GM21390 (cell line): ENCODE results near the gene IL17B.
A peak's percentile ranks its signal among the peaks of the same experiment; 100 is the strongest.

ENCODE experiments used
- ATAC-seq: cut with Tn5 transposase; IDR thresholded peaks from one replicate; pipeline ENCODE4 v1.9.1; 2021; ENCODE audit not compliant: unreplicated experiment

IL17B gene

DNA sequence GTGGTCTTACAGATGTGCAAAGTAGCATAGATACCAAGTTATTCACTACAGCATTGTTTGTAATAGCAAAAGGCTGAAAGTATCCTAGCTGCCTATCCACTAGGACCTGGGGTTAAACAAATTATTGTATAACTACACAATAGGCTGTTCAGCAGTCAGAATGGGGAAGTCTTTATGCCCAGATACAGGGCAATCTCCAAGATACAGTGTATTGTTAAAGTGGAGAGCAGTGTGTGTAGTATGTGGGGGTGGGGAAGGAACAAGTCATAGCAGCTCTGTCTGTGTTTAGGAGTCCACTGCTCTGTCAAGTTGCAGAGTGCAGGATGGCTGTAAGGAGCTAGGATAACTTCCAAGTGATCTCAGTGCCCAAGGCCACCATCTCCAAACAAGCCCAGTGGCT is 15.7 kb downstream of the IL17B start:
- no peak for ATAC-seq

DNA sequence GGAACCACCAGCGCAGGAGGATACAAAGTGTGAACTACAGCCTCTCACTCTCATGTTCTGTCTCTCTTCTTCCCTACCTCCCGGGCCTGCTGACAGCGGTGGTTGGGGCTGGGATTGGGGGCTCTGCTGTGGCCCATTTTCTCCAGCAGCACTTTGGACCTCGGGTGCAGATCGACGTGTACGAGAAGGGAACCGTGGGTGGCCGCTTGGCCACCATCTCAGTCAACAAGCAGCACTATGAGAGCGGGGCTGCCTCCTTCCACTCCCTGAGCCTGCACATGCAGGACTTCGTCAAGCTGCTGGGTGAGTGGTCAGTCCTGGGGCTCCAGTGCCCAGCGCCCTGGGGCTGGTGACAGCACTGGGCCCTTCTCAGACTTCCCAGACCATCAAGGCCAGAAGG is 16.6 kb downstream of the IL17B start:
- ATAC-seq = no peak

DNA sequence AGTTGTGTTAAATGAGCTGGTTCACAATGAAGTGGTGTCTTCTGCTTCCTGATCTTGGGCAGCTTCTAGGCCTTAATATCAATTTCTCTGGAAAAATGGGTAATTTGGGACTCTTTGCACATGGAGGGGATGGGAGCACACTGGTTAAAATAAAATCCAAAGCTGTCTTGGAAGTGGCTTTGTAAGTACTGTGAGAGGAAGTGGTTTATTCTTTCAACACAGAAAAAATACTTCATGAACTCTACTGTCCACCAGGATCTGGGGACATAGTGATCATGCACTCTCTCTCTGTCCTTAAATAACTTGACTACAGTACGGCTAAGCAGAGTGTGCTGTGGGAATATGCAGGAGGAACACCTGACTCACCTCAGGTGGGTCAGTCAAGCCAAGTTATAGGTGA is 18.8 kb downstream of the IL17B start:
- no peak for ATAC-seq

DNA sequence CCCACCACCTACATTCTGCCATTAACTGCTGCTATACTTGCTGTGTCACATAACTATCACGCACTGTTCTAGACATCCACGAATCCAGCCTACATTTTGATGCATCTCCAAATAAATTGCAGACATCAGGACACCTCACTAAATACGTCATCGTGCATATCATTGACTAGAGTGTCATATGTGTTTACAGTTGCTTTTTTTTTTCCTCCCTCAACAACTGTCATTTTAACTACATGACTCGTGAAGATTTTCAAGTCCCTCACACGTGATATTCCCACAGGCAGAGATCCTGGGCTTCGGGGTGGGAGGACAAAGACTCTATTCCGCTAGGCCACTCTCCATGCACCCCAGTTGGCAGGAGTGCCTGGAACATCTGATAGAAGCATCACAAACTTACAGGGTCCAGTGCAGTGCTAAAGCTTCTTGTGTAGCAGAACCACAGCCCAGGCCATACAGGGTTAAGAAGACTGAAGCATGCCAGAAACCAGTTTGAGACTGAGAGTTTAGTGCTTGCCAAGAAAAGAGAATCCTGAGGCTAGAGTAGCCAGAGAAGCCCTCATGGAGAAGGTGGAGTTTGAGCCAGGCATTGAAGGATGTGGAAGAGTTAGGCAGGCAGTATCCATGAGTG is 20.1 kb downstream of the IL17B start:
- no peak for ATAC-seq

DNA sequence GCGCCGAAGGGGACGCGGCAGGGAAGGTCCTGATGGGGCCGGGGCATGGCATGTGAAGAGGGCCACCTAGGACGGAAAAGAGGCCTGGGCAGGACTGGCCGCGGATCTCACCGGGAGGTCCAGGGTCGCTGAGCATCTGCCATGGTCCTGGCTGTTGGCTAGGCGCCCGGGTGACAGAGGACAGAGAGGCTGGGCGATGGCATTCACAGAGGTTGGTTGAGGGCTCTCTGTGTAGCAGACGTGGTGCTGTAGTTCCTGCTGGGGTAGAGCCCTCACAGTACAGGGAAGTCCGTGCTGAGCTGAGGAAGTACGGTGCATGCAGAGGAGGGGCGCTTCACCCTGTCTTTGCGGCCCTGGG is 20.8 kb downstream of the IL17B start:
- ATAC-seq = peak; percentile 7

DNA sequence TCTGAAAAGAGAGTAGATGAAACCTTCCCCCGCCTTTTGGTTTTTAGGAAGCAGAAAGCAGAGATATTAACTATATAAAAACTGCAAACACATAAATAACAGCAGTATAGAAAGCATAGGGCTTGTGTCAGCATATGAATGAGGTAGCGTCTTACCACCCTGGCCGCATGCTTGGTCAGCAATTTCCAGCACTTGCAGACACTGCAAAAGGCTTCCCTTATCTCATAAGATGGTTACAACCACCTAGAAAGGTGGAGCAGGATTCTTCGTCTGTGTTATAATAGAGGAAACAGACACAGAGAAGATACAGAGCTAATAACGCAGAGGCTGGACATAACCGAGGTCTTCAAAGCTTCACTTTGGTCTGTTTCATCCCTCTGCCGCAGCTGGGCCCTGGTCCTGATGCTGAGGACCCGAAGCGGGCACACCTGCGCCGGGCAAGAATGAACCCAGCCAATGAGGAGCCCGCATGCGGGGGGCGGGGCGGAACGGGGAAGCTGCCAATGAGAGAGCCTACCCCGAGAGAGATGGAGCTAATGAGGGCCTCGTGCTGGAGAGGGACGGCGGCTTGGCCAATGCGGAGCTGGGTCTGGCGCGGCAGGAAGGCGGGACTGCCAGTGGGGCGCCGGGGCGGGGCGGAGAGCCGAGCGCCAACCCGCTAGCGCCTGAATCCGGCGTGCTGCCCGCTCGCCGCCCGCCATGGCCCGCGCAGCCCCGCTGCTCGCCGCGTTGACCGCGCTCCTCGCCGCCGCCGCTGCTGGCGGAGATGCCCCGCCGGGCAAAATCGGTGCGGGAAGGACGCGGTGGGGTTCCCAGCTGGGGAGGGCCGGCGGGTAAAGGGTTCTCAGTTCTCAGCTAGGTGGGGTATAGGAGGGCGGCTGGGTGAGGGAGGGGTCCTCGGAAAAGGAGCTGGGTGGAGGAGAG is 21.5 kb downstream of the IL17B start, which contains the start of gene PCYOX1L:
Gene PCYOX1L, plus strand, starts transcription at position 677 of the 924 bp plus-strand sequence. Its CDS starts 23 bp downstream, at position 700.
- peak; percentile 99 for ATAC-seq

DNA sequence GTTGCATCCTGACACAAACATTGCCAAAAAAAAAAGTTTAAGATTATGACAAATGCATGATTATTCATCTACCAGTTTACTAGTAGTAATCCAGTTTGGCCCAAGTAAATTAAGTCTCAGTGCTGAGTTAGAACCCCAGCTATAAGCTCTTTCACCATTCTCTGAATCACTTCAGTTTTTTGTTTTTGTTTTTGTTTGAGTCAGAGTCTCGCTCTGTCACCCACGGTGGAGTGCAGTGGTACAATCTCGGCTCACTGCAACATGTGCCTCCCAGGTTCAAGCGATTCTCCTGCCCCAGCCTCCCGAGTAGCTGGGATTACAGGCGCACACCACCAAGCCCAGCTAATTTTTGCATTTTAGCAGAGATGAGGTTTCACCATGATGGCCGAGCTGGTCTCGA is 22.7 kb downstream of the IL17B start:
- ATAC-seq = no peak

DNA sequence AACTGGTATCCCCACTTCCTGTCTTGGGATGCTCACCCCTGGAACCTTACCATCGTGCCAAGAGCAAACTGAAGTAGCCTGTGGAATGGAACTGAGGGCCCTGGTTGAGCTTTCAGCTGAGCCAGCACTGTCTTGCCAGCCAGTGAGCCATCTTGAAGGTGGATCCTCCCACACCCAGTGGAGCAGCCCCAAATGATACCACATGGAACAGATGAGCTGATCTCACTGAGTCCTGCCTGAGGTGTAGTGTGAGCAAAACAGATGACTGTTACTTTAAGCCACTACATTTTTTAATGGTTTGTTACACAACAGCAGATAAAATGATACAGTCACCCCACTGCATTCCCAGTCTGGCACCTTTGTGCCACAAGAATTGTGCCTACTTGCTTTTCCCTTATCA is 23.4 kb downstream of the IL17B start:
- no peak for ATAC-seq

DNA sequence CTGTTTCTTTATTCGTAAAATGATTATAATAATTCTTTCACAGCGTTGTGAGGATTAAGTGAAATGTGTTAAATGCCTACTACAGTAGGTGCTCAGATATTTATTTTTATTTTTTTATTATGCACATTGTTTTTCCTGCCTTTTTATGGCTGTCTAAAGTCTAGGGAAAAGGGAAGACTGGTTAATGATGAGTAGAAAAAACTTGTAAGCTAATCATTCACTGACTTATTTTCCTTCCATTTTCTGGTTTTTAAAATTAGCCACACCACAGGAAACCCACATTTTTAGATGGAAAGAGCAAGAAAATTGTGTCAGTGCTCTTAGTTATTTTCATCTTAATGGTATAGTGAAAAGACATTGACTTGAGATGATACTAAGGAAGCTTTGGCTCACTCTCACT is 25.2 kb downstream of the IL17B start:
- no peak for ATAC-seq

DNA sequence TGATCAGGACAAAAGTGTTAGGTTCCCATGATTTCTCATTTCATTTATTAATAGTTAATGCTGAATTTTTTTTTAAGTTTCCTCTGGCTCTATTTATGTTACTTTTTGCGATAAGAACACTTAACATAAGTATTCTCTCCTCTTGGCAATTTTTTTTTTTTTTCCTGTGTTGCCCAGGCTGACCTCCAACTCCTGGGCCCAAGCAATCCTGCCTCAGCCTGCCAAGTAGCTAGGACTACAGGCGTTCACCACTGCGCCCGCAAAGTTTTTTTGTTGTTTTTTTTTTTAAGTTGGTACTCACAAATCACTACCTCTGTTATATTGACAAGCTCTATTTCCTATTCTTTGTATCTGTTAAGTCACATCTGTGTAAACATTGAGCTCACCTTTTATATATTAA is 26.9 kb downstream of the IL17B start:
- no peak for ATAC-seq

DNA sequence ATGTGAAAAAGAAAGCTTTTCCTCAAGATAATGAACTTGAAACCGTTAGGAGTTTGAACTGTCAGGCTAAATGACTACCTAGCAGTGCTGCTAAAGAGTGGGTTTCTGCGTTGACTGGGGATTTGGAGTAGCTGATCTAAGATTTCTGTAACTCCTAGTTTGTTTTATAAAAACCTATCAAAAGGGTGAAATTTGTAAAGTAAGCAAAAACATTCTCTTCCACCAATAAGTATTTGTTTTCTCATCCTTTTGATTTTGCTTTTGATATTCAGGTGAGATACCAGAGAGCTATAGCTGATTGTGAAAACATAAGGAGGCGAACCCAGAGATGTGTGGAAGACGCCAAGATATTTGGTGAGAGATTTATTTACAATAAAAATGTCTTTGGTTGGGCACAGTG is 29.7 kb downstream of the IL17B start:
- no peak for ATAC-seq

DNA sequence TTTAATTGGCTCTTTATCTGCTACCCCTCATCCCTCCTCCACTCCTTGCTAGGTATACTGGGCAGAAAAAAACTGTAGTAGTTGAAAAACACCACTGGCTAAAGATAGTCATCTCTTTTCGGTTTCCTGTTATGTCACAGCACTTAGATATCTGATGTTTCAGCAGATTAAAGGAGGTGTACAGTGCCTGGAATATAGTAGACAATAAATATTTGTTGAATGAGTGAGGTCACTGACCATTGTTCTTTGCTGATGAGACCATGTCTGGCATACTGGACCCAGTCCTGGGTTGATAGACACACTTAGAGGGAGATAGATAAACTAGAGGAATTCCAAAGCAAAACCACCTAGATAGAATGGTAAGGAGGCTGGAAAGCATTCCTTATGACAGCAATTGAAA is 30.6 kb downstream of the IL17B start:
- ATAC-seq = no peak

DNA sequence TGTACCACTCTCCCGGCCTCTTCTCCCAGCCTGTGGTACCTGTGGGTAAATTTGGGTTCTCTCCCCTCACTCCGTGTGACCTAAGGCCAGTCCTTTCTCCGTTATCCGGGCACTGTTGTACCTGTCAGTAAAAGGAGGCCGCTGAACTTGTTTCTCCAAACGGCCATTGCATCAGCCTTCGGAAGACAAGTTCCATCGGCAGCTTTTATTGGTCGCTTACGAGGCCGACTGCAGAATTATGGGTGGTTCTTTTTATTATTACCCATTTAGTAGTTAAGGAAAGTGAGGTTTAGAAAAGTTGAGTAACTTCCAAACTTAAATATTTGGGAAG is 33.2 kb downstream of the IL17B start:
- no peak for ATAC-seq

DNA sequence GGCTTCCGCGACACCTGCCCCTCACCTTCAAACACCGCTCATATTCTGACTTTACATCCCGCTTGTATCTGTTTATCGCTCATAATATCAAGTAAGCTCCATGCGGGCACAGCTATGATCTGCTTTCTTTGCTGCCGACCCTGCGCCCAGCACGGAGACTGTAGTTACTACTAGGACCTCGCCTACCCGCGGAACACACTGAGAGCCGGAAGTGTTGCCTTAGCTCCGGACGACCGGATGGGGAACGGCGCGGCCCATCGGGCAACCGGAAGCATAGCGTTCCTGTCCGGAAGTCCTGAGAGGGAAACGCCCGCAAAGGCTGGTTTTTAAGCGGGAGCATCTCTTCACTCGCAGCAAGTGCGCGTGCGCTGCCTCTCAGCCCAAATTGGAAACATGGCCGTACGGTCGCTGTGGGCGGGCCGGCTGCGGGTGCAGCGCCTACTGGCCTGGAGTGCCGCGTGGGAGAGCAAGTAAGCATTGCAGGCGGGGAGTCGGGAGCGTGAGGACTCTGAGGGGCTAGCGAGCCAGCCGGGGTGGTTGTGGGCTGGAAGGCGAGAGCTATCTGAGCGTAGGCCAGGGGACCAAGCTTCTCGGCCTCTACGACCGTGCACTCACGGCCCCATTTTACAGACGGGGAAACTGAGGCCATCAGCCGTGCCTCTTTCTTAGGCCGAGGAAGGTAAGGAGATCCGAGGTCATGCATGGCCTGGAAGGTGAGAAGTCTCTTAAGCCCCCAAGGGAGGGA is 33.8 kb downstream of the IL17B start, which contains the start of gene GRPEL2:
Gene GRPEL2, plus strand, starts transcription at position 353 of the 745 bp plus-strand sequence. Its CDS starts 41 bp downstream, at position 394.
- ATAC-seq = peak; percentile 96

DNA sequence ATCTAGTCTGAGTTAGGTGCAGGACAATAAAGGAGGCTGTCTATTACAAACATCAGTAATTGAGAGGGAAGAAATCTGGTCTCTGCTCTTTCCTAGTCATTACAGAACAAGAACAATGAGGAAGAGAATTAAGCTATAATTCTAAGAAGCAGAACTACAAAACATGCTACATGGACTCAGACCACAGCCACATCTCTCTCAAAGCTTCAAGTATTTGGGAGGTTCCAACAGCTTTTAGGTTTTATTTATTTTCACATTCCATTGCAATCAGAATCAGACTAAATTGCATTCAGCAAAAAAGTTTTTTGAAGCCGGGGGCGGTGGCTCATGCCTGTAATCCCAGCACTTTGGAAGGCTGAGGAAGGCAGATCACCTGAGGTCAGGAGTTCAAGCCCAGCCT is 34.9 kb downstream of the IL17B start:
- ATAC-seq = no peak

DNA sequence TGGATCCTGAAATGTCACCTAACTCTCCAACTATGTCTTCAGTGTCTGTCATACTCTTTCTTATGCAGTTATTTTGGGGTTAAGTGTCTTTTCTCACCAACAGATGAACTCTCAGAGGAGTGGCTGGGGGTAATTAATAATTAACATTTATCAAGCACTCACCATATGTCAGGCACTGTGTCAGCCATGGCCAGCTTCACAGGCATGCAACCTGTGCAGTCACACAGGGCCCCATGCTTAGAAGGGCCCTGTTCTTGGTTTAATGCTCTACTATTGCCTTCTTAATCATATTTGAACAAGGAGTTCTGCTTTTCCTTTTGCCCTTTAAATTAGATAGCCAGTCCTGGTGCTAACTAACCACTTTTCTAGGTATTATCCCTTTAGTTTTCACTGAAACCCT is 37.2 kb downstream of the IL17B start:
- no peak for ATAC-seq

DNA sequence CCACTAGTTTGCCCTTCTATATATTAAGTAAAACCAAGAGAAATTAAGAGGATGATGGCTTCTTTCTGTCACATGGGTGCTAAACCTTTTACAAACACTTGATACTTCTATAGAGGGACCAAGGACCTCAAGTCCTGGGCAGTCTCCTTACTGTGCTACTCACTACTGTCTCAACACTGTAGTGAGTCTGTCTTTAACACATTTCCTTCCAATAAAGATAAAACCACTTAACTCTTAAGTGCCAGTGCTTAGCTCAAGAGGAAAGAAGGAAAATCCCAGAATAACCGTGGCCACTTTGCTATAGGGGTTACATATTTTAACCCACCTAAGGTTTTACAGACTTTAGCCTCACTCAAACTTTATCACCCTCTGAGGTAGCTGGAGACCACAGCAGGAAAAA is 38.2 kb downstream of the IL17B start:
- no peak for ATAC-seq

DNA sequence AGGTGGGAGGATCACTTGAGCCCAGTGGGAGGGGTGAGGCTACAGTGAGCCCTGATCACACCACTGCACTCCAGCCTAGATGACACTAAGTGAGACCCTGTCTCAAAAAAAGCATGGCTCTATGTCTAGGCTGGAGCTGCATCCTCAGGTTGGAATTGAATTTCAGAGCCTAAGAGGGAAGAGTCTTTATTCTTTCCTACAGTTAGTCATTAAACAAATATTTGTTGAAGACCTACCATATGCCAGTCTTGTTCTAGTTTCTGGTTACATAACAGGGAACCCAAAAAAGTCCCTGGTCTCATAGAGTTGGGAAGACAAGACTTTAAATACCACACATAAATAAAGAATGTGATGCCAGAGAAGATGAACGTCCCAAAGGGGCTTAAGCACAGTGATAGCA is 40.7 kb downstream of the IL17B start:
- ATAC-seq = no peak

DNA sequence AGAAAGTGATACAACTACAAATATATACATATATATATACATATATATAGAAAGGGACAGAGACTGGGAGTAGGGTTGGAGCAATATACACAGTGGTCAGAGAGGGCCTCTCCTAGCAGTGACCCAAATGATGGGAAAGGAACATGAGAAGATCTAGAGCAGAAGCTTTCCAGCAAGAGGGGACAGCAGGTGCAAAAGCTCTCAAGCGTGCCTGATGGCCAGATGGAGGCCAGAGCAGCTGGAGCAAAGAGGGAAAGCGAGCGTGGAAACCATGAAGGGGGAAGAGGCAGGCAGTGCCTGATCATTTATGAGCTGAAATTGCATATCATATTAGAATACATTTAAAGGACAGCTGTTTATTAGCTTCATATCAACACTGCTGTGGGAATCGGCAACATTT is 41.4 kb downstream of the IL17B start:
- no peak for ATAC-seq

DNA sequence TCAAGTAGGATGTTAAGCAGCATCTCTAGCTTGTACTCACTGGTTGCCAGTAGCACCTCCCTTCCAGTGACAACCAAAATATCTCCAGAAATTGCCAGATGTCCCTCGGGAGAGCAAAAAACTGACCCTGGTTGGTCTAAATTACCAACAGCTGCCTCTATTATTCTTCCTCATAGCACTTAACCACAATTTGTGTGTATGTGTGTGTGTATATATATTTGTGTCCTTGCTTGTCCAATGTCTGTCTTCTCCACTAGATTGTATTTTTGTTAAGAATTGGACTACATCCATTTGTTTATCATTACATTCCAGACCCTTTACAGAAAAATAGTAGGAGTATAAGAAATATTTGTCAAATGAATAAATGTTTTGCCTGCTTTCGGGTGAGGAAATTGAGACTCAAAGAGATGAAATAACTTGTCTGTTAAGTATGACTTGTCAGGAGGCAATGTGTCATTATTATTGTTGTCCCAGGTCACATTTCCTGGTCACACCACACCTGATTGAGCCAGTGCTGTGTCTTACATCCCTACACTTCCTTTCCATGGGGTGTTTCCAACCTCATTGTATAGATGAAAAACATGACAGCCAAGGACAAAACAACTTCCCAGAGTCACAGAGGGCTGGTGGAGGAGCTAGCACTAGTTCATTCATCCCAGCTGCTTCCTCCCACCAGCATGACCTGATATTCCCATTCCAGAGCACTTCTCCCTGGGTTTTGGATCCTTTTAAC is 45.2 kb downstream of the IL17B start:
- ATAC-seq = no peak

DNA sequence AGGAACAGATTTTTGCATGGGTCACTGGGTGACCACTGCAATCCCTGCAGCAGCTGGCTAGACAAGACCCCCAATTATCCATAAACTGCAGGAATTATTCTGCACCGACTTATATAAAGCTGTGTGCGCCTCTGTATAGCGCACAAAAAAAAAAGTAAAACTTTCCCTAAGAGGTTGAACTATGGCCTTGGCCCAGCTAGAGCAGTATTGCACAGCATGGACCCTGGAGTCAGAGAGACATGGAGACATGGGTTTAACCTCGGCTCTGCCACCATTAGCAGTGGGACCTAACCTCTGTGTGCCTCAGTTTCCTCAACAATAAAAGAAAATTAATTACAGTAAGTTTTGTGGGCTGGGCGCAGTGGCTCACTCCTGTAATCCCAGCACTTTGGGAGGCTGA is 50.9 kb downstream of the IL17B start:
- ATAC-seq = no peak
